HG02571 (cell line): ENCODE data around the gene ARHGAP24.
A peak's percentile ranks its signal among the peaks of the same experiment; 100 is the strongest.

Source experiments
- ATAC-seq: cut with Tn5 transposase; IDR thresholded peaks from one replicate; pipeline ENCODE4 v1.9.1; 2021; ENCODE audit warnings: mild to moderate bottlenecking, moderate library complexity; ENCODE audit not compliant: unreplicated experiment

Gene ARHGAP24

DNA sequence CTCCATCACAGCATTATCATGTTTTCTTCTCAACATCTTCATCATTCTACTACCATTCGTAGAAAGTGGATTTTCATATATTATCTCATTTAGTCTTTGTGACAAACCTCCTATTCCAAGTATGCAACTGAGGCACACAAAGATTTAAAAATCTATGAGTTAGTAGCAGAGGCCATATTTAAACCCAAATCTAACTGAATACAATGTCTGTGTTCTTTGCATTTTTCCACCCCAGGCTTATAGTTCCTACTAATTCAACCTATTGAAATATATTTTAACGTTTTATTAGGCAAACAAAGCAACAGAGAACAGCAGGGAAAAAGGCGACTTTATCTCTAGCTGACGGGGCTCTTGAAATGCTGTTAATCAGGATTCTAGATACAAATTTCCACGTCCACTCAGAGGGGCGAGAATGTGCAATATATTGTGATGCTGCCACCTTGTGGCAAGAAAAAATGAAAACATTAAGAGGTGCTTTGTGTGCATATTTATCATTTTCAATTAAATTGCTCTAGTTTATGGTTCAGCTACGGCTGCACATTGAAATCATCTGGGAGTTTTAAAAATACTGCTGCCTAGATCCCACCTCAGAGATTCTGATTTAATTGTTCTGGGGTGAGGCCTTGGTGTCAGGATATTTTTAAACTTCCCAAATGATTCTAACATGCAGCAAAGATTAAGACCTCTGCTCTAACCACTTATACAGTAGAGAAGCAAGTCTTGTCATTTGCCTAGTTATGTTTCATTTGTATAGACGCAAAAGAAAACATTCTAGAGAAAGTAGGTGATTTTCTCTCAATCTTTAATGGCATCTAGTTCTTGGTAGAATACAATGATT, 569.0 kb downstream of the ARHGAP24 start:
- peak; percentile 78 for ATAC-seq

DNA sequence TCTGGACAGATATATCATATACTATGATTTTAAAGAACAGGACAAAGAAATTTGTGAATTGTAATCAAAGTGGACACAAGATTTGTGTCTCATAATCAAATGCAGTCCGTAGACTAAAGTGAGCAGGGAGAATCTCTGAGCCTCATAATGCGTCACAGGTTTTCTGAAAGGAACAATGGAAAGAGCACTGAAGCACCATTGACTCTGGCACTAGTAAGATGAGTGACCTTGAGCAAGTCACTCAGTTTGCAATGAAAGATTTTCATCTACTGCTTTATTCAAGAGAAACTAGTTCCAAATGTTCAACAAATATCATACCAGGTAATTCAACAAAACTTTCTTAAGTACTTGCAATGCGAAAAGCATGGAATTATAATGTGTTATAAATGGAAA, 569.6 kb downstream of the ARHGAP24 start:
- ATAC-seq: no peak

DNA sequence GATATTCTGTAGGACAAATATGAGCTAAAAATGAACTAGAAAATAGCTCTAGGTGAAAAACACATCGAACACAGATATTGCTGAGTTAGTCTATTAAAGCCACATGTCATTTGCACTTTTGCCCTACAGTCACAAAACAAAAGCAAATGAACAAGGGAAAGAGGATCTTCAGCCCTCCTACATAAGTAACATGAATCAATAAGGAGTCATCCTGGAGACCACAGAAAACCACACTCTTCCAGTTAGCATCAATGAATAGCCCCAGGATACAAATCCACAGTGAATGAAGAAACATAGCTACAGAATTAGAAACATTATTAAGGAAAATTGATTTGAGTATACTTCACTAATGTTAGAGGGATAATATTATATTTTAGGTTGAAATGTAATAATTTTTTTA, 573.5 kb downstream of the ARHGAP24 start:
- no peak for ATAC-seq

DNA sequence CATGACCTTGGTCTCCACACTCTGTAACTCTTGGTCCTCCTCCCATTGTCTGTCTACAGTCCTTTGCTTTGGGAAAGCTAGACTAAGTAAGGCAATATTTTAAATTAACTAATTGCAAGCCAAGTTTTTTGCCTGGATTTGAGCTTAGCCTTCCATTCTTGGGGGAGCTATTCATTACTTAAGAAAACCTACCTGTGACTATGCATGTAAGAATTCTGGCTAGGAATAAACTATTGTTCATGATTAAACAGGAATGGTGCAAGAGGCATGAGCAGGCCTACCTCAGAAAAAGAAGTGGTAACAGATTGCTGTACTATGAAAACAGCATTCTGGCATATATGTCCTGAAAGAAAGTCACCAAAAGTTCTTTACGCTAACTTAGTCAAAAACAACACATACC, 575.5 kb downstream of the ARHGAP24 start:
- no peak for ATAC-seq
